ENCODE results near the gene GADD45B.

The GADD45B gene

DNA sequence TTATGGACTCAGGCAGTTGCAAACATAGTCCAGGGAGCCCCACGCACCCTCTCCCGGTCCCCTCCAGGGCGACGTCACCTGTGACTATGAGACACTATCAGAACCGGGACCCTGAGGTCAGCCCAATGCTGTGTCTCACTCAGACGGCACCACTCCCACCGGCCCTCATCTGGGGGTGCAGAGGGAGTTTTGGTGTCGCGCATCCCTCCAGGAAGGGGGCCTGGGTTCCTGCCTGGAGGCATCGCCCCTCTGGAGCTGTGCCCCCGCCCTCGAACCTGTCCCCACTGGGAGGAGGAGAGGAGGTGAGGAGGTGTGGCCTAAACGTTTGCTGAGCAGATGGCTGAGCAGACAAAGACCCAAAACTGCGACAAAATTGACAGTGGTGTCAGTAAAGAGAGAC, 51.2 kb downstream of the GADD45B start:
- no peak for DNase-seq (ENCODE audit: low spot score)
- Histone ChIP-seq H3K27ac (no peak overlapping the region), H3K4me3 (no peak overlapping the region)
- TF ChIP-seq, protein P1, sequence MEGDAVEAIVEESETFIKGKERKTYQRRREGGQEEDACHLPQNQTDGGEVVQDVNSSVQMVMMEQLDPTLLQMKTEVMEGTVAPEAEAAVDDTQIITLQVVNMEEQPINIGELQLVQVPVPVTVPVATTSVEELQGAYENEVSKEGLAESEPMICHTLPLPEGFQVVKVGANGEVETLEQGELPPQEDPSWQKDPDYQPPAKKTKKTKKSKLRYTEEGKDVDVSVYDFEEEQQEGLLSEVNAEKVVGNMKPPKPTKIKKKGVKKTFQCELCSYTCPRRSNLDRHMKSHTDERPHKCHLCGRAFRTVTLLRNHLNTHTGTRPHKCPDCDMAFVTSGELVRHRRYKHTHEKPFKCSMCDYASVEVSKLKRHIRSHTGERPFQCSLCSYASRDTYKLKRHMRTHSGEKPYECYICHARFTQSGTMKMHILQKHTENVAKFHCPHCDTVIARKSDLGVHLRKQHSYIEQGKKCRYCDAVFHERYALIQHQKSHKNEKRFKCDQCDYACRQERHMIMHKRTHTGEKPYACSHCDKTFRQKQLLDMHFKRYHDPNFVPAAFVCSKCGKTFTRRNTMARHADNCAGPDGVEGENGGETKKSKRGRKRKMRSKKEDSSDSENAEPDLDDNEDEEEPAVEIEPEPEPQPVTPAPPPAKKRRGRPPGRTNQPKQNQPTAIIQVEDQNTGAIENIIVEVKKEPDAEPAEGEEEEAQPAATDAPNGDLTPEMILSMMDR (IDR thresholded peaks at IDR 0.05) = no peak

DNA sequence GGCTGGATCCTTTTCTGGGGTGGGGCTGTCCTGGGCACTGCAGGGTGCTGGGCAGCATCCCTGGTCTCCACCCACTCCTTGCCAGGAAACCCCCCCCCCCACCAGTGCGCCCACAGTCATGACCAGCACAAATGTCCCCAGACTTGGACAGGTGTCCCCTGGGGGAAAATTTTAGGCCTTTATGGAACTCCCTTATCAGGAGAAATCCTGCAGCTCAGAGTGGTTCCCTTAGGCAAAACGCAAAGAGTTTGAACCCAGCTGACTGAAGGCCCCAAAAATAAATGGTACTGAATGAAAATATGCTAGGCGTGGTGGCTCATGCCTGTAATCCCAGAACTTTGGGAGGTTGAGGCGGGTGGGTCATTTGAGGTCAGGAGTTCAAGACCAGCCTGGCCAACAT, 51.8 kb downstream of the GADD45B start:
- H3K27ac ChIP-seq = no peak overlapping the region
- no peak overlapping the region for H3K4me3 ChIP-seq
- DNase-seq (ENCODE audit: low spot score) = no peak
- TF ChIP-seq, protein P1 (IDR thresholded peaks at IDR 0.05) = no peak
